ENCODE data around the gene XPNPEP3.

XPNPEP3 gene

GRCh38 chr22:40939202-40939601 is 82.3 kb downstream of the XPNPEP3 start:
- no peak for DNase-seq (ENCODE audit: low read depth in 2 of 2)

DNA sequence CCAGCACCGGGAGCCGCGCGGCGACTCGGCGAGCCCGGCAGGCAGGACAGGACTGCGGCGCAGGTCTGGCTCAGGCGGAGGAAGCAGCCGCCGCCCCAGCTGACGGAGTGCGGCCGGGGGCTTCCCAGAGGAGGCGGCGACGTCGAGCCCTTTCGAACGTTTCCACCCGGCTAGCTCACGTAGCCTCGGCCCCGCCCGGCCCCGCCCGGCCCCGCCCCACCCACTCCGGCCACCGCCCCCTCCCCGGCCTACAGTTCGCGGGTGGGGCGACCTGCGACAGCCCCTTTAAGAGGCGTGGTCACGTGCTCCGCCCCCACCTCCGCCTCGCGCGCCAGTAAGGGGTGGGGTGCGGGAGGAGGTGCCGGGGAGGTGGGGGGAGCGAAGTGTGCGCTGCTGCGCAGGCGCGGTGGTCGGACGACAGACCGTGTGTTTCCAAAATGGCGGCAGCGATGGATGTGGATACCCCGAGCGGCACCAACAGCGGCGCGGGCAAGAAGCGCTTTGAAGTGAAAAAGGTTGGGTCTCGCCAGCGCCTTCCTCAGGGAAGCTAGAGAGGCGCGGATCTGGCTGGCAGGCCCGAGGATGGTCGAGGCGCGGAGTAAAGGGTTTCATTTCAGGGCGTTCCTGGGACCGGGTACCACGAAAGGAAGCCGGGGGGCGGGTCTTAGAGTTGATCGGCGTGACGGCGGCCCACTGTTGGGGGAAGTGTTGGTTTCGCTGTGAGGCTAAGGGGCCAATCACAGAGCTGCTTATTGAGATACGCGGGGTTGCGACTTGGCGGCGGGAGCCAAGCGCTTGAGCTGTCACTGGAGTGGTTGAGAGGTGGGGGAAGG is 94.2 kb downstream of the XPNPEP3 start, which contains the start of gene RBX1:
Gene RBX1 (plus strand): TSS at position 417 of the 833 bp plus-strand sequence. CDS start 21 bp downstream, at position 438.
- DNase-seq (ENCODE audit: low read depth in 2 of 2) = peak; percentile 97 to 99

DNA sequence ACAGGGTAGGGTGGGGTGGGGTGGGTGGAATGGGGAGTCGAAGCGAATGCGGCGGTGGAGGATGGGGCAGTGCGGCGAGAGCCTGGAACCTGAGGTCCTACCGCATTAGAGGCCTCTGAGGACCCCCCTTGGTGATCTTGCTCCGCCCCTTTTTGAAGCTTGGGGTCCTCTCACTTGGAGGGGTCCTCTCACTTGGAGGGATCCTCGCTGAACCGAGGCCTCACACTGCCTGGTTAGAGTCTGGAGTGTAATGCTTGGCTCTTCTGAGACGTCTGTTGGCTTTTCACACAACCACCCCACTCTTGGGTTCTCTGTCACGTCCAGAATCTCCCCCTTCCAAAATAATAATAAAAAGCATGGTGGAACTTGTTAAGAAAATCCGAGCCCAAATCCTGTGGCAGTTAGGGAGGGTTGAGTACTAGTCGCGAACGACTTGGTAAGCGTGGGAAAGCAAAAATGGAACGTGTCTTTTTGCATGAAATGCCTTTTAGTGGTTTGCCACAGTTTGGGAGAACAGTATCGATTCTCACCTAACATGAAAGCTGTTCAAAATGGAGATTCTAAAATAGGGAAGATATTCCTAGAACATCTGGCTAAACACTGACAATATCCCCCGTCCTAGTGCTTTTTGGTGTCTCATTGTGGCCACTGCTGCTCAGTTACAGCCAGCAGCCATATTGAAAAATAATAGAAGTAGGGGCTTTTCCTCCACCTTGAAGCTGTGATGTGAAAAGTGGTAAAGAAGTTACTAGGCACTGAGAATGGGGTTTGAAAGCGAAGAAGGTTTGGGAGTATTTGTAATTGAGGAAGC is 95.1 kb downstream of the XPNPEP3 start:
- DNase-seq (ENCODE audit: low read depth in 2 of 2) = no peak

GRCh38 chr22:40953471-40953870 is 96.5 kb downstream of the XPNPEP3 start:
- DNase-seq (ENCODE audit: low read depth in 2 of 2) = no peak

GRCh38 chr22:40954113-40954512 is 97.2 kb downstream of the XPNPEP3 start:
- DNase-seq (ENCODE audit: low read depth in 2 of 2) = no peak

- no peak for DNase-seq (ENCODE audit: low read depth in 2 of 2)
Observed at GRCh38 chr22:40955571-40955970, 98.6 kb downstream of the XPNPEP3 start.

- DNase-seq (ENCODE audit: low read depth in 2 of 2) = no peak
Observed at GRCh38 chr22:40957601-40958000, 100.7 kb downstream of the XPNPEP3 start.

DNA sequence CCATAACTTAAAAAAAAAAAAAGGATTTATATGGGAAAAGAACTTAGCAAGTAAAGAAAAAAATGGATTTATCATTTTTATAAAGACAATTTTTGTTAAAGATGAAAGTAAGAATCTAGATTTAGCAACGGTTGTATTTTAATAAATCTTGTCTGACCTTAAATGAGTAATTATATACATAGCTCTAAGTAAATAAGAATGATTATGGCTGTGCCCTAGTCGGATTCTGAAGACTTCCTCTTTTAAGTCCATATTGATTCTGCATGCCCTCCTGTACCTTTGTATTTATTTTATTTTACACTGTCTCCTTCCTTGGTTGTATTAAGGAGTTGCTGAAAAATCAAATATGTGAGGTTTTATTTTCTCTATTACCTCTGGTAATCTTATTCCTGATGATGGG is 101.4 kb downstream of the XPNPEP3 start:
- no peak for DNase-seq (ENCODE audit: low read depth in 2 of 2)

DNA sequence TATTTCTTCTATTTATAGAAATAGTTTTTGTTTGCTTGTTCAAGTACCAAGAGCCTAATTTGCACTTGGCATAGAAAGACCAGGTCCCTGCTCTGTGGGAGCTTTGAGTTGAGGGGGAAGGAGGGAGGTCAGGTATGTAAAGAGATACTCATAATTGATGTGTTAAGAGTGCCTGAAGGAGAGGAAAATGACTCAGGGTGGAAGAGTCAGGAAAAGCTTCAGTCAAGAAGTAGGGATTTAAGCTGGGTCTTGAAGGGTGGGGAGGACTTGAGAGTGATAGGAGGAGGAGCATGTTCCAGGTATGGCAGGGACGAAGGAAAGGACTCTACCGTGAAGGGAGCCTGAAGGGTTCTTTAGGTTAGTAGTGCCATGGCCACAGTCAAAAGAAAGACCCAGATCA is 103.2 kb downstream of the XPNPEP3 start:
- DNase-seq (ENCODE audit: low read depth in 2 of 2) = no peak

- no peak for DNase-seq (ENCODE audit: low read depth in 2 of 2)
Observed at GRCh38 chr22:40965936-40966725, 109.2 kb downstream of the XPNPEP3 start.

- DNase-seq (ENCODE audit: low read depth in 2 of 2) = no peak
Observed at GRCh38 chr22:40966726-40967085, 109.8 kb downstream of the XPNPEP3 start.

GRCh38 chr22:40967111-40967760 is 110.3 kb downstream of the XPNPEP3 start:
- no peak for DNase-seq (ENCODE audit: low read depth in 2 of 2)

- DNase-seq (ENCODE audit: low read depth in 2 of 2) = no peak
Observed at GRCh38 chr22:40972587-40972986, 115.6 kb downstream of the XPNPEP3 start.

DNA sequence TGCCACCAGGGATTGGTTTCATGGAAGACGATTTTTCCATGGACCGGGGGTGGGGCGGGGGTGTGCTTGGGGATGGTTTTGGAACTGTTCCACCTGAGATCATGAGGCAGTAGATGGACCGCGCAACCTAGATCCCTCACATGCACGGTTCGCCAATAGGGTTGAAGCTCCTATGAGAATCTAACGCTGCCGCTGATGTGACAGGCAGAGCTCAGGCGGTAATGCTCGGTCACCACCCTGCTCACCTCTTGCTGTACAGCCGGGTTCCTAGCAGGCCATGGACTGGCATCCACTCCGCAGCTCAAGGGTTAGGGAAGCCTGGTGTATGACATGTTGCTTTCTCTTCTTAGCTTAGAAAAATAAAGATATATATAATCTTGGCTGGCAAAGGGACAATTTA is 116.2 kb downstream of the XPNPEP3 start:
- no peak for DNase-seq (ENCODE audit: low read depth in 2 of 2)

DNA sequence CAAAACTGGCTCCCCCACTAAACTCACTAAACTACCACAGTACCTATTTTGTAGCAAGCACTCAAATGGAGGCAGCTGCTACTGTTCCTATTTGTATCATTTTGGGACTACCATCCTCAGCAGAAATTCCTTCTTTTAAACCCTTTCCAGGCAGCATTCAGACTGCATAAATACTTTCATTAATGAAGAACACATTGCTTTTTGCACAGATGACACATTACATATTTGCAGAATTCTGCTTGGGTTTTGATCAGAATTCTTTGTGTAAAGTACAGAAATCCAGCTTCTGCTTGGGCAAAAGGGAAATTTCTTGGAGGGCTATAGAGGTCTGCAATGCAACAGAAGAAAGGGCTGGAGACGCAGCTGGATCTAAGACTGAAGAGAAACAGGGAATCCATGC is 118.4 kb downstream of the XPNPEP3 start:
- no peak for DNase-seq (ENCODE audit: low read depth in 2 of 2)

GRCh38 chr22:40976866-40977700 is 120.1 kb downstream of the XPNPEP3 start:
- DNase-seq (ENCODE audit: low read depth in 2 of 2) = no peak

DNA sequence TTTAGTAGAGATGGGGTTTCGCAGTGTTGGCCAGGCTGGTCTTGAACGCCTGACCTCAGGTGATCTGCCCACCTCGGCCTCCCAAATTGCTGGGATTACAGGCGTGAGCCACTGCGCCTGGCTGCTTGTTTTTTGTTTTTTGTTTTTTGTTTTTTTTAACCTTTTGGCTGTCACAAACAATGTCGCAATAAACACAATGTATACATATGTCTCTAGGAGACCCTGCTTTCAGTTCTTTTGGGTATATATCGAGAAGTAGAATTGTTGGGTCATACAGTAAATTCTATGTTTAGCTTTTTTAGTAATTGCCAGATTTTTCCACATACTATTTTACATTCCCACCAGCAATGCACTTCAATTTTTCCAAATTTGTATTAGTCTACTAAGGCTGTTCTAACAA is 122.2 kb downstream of the XPNPEP3 start:
- no peak for DNase-seq (ENCODE audit: low read depth in 2 of 2)

DNA sequence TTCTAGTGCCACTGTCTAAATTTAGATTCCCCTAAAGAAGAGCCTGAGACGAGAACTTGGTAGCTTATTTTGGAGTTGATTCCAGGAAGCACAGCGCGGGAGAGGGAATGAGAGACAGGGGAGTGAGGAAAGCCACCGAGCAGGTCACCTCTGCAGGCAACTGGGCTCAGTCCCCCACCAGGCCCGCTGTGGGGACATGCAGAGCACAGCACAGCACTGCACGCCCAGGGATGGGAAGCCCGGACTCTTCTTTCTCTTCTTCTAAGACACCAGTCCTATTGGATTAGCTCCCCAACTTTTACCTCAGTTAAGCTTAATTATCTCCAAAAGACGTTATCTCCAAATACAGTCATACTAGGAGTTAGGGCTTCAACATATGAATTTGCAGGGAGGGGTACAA is 122.9 kb downstream of the XPNPEP3 start:
- DNase-seq (ENCODE audit: low read depth in 2 of 2) = no peak
